A673 (cell line): Measurements from ENCODE around the gene FBRS.

Experiments used
- EZH2 ChIP-seq: fragments of 200-600 bp; sonication (generic); IDR thresholded peaks from 2 replicates; pipeline ENCODE4 v1.6.1; 2017; ENCODE audit warnings: borderline replicate concordance, low read depth, mild to moderate bottlenecking, mixed read lengths, antibody characterized with exemption, low read length; ENCODE audit not compliant: poor library complexity, severe bottlenecking
- TF ChIP-seq, protein P1 (sequence below): fragments of 300-800, 200-600 bp; sonication (generic); conservative IDR thresholded peaks from 2 replicates; pipeline ENCODE4 v1.5.1; 2017; ENCODE audit warnings: low read depth, mild to moderate bottlenecking, antibody characterized with exemption, low read length, moderate library complexity, mixed read lengths

DNA sequence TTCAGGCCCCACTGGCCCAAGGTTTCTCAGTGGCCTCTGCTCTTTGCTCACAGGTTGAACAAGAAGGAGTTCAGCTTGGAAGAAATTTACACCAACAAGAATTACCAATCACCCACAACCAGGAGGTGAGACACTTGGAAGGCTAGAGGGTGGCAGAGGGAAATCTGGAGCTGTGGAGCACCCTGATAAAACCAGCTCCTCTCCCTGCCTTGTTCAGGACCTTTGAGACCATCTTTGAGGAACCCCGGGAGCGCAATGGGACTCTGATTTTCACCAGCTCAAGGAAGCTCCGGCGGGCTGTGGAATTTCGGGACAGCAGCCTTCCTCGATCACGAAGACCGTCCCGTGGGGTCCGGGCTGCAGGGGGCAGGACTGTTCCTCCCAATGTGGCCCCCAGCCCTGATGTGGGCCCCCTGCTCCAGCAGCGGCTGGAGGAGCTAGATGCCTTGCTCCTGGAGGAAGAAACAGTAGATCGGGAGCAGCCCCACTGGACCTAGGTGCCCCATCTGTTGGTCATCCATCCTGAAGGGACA, 2.4 kb upstream of the FBRS start:
- TF ChIP-seq, protein P1, sequence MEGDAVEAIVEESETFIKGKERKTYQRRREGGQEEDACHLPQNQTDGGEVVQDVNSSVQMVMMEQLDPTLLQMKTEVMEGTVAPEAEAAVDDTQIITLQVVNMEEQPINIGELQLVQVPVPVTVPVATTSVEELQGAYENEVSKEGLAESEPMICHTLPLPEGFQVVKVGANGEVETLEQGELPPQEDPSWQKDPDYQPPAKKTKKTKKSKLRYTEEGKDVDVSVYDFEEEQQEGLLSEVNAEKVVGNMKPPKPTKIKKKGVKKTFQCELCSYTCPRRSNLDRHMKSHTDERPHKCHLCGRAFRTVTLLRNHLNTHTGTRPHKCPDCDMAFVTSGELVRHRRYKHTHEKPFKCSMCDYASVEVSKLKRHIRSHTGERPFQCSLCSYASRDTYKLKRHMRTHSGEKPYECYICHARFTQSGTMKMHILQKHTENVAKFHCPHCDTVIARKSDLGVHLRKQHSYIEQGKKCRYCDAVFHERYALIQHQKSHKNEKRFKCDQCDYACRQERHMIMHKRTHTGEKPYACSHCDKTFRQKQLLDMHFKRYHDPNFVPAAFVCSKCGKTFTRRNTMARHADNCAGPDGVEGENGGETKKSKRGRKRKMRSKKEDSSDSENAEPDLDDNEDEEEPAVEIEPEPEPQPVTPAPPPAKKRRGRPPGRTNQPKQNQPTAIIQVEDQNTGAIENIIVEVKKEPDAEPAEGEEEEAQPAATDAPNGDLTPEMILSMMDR = no peak
- no peak for TF ChIP-seq EZH2
